GM19397 (cell line): ENCODE data around the gene SMCHD1.
"Not testable (repeated sequence)": the region's sequence is repeated elsewhere in the genome, so short reads cannot be mapped to it uniquely, and the experiment has no call there.

Experiments
- ATAC-seq: cut with Tn5 transposase; IDR thresholded peaks from one replicate; pipeline ENCODE4 v1.9.1; 2021; ENCODE audit warnings: mild to moderate bottlenecking, moderate library complexity; ENCODE audit not compliant: unreplicated experiment

SMCHD1 gene

GRCh38 chr18:2715990-2716389, 60.5 kb downstream of the SMCHD1 start:
- ATAC-seq = no peak

GRCh38 chr18:2716394-2717326, 61.1 kb downstream of the SMCHD1 start:
- ATAC-seq = no peak

- no peak for ATAC-seq
Observed at GRCh38 chr18:2717407-2717806, 61.9 kb downstream of the SMCHD1 start.

- no peak for ATAC-seq
Observed at GRCh38 chr18:2719040-2719439, 63.5 kb downstream of the SMCHD1 start.

- no peak for ATAC-seq
Observed at GRCh38 chr18:2723207-2723606, 67.7 kb downstream of the SMCHD1 start.

GRCh38 chr18:2729757-2730156, 74.2 kb downstream of the SMCHD1 start:
- no peak for ATAC-seq

GRCh38 chr18:2736823-2737222, 81.3 kb downstream of the SMCHD1 start:
- no peak for ATAC-seq

GRCh38 chr18:2740082-2740481, 84.6 kb downstream of the SMCHD1 start:
- not testable (repeated sequence) for ATAC-seq

- ATAC-seq = no peak
Observed at GRCh38 chr18:2746274-2746673, 90.7 kb downstream of the SMCHD1 start.

- ATAC-seq = no peak
Observed at GRCh38 chr18:2758309-2758708, 102.8 kb downstream of the SMCHD1 start.

GRCh38 chr18:2774669-2775068, 119.1 kb downstream of the SMCHD1 start:
- no peak for ATAC-seq

GRCh38 chr18:2776601-2777000, 121.1 kb downstream of the SMCHD1 start:
- ATAC-seq = no peak

GRCh38 chr18:2777241-2777640, 121.7 kb downstream of the SMCHD1 start:
- ATAC-seq = no peak

GRCh38 chr18:2780750-2781149, 125.2 kb downstream of the SMCHD1 start:
- no peak for ATAC-seq

- ATAC-seq = no peak
Observed at GRCh38 chr18:2787225-2787624, 131.7 kb downstream of the SMCHD1 start.

- no peak for ATAC-seq
Observed at GRCh38 chr18:2792395-2792794, 136.9 kb downstream of the SMCHD1 start.

GRCh38 chr18:2794159-2794558, 138.6 kb downstream of the SMCHD1 start:
- no peak for ATAC-seq

- peak; percentile 81 for ATAC-seq
Observed at GRCh38 chr18:2797951-2798350, 142.4 kb downstream of the SMCHD1 start.

- no peak for ATAC-seq
Observed at GRCh38 chr18:2799369-2799768, 143.8 kb downstream of the SMCHD1 start.

- no peak for ATAC-seq
Observed at GRCh38 chr18:2805970-2806943, 150.7 kb downstream of the SMCHD1 start.

- not testable (repeated sequence) for ATAC-seq
Observed at GRCh38 chr18:2808640-2809039, 153.1 kb downstream of the SMCHD1 start.
